ENCODE results near the gene TMEM203. TPM values are rescaled to one million over a fixed set of nuclear protein-coding genes. Genes with fewer than 3 reads are reported as not detected.

TMEM203 gene
- total RNA-seq, 1 donor from 2014 or later: 33.0 TPM

DNA sequence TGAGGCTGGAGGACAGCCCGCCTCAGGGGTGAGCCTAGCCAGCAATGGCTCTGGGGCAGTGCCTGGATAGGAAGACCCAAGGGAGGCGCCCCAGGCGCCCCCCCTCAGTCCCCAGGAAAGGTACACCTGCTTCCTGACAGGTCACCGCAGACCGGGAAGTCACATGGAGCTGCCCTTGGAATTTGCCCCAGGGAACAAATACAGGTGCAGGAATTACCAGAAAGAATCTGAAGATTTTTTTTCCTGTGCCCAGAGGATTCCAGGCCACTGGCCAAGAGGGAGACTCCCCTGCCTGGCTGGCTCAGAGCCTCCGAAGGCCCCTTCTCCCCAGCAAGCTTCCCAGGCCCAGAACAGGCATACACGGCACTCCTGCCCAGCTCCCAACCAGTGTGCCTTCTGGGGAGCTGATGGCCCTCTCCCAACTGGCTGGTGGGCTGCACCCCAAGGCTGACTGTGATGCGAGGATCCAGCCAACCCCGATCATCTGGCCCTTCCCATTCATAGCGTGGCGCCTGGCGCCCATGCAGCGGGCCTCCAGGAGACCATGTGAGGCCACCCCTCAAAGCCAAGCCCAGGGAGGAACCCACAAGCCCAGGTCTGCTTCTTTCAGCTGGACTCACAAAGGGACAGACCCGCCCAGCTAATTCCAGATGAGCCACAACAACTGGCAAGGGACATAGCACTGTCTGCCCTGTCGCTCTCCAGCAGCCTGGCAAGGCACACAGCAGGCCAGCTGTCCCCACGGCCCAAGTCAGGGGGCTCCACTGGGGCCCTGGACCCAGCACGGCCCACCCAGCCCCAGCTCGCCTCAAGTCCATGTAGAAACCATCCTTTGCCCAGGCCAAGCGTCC, 7.2 kb downstream of the TMEM203 start:
- DNase-seq (ENCODE audit: low spot score): no peak

DNA sequence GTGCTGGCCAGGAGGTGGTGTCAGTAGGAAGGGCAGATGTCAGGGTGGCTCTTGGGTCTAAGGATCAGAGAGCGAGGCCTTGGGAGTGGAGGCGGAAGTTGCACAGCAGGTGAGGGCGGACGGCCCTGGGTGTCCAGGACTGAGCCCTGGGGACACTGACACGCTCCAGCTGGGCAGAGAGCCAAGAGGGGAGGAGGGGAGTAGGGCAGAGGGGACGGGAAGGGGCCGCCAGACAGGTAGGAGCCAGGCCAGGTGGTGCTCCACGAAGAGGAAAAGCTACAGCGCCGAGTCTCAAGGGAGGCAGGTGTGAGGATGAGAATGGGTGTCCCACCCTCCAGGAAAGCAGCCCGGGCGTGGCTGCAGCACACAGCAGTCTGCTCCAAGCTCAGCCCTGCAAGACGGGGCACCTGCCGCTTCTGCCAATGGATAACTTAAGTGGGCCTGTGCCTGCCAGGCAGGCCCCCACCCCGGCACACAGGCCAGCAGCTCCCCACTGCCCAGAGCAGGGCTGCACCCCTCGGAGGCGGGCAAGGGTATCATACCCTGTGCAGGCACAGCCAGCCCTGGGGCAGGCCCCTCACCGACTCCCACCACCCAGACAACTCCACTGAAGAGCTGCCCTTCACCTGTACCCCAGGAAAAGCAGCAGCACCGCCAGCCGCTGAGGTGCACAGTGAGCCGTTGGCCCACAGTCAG, 9.8 kb downstream of the TMEM203 start:
- peak; percentile 19 for DNase-seq (ENCODE audit: low spot score)

DNA sequence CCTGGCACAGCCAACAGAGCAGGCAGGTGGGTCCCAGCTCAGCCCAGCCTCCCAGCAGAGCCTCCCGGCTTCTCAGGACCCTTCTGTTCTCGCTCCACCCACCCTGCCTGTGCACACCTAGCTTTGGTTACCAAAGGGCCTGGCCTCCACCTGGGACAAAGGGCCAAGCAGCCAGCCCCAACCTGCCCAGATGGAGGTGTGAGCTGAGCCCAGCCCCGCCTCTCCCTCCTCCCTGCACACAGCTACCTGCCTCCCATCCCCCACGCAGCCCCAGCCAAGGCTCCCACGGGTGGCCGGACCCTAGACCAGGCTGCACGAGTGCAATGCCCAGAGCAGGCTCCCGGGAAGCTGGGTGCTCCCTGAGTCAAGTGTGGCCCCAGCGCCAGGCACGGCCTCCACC, 10.5 kb downstream of the TMEM203 start:
- DNase-seq (ENCODE audit: low spot score): no peak

DNA sequence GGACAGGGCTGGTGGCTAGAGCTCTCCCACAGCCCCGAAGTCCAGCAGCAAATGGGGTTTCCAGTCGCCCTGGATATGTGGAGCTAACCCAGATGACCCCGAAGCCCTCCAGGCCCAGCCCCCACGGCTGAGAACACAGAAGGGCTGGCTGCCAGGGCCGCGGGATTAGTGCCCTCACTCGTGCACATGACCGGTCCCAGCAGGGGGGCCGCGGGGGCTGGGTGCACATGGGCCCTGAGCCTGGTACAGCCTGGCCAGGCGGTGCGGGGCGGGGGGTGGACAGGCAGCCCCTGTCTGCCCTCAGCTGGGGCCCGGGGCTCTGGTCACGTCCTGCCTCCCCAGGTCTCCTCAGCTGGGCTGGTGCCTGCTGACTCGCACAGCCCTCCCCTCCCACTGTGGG, 11.1 kb downstream of the TMEM203 start:
- DNase-seq (ENCODE audit: low spot score): no peak

DNA sequence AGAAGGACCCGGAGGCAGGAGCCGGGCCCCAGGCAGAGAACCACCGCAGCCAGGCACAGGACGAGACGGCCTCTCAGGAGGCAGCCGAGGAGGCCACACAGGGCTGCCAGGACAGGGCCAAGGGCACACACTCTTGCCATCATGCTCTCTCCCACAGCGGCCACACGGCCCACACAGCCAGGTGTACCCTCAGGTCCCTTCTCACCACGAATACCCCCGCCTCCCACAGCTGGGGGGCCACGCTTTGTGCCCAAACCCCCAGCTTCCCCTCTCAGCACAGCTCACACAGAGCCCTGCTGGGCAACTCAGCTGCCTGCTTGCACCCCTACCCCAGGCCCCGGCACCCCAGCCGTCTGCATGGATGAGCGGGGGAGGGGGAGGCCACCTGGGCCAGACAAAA, 11.7 kb downstream of the TMEM203 start:
- DNase-seq (ENCODE audit: low spot score): no peak

DNA sequence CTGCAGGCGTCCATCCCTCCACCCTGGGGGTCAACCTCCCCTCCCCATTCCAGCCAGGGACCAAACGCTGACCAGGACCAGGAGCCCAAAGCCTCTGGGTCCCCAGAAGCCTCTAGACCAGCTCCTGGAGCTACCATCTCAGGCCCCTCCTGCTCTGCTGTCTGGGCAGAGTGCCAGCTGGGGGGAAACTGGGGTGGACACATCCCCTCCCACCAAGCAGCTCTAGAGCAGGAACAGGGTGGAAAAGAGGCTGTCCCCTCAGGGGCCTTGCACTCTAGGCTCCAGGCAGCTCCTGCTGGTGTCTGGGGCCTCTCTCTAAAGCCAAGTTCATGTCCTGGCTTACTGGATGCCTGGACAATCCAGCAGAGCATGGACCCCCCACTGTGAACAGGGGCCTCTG, 12.6 kb downstream of the TMEM203 start:
- DNase-seq (ENCODE audit: low spot score): no peak

DNA sequence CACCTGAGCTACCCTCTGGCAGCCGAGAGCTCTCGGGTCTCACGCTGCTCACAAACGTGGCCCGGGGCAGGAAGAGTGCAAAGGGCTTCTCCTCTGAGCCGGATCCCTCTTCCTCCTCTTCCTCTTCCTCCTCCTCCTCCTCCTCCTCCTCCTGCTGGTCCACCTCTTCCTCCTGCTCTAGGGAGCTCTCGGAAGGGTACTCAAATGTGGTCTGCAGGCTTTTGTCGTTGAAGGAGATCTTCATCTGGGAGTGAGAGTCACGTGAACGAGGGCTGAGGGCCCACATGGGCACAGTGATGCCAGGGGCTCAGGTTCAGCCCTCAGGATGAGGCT, 13.0 kb downstream of the TMEM203 start:
- no peak for DNase-seq (ENCODE audit: low spot score)

DNA sequence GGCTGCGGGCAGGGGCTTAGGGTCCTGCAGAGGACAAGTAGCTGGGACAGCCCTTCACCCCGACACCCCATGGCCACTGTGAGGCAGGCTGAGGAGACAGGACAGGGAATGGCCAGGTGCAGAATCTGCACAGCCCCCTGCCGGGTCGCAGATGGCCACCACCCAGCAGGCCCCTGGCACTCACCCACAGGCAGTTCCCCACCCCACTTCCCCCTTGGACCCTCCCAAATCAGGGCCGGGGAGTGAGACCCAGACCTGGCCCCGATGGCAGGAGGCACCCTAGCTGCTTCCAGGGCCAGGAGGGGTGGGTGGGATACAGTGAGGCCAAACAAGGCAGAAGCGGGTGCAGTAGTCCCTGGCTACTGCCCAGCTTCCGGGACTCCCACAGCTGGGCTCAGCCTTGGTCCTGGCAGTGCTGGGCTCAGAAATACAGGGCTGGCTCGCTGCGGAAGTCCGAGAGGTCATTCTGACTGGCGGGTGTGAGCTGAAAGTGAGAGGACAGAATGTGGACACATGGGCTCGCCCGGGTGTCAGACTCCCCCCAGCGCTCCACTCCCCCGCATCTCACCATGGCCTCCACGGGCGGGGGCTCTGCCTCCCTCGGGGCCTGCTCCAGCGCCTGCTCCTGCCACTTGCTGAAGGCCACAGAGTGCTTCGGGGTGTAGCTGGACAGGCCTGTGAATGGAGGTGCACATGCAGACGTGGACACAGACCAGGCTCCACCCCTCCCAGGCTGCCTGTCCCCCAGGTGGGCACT, 13.6 kb downstream of the TMEM203 start:
- DNase-seq (ENCODE audit: low spot score): no peak

DNA sequence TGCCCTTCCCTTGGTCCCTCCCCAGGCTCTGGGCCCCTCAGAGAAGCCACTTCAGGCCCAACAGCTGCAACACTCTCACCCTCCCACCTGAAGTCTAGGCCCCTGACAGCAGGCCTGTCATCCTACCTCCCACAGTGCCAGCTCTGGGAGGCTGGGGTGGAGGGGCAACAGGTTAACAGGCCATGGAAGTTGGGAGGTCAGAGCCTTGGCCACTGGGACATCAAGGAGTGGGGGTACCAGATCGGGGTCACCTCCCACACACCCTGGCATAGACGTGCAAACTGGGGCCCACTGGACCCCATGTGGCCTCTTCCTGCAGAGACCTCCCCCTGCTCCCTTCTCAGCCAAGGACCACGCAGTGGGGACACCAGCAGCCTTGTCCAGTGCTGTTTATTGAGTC, 14.2 kb downstream of the TMEM203 start:
- DNase-seq (ENCODE audit: low spot score): no peak

DNA sequence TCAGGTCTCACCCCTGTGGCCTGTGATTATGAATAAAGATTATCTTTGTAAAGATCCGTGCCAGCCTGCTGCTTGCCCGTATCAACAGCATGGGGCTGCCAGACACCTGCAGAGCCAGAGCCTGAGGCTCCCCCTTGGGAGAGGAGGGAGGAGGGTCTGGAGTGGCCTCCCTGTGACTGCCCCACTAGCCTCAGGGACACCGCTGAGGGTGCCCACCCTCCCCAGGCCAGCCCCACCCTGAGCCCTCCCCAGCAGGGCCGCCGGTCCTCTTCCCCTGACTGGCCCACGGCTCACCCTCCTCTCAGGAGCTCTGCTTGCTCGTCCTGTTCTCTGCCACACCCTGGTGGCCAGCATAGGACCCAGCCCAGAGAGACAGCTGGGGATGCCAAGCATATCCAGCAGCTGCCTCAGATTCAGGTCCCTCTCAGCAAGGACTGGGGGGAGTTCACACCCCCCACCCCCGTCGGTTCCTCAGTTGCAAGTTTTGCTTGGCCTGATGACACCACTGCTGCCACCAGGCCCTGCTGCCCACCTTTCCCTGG, 15.1 kb downstream of the TMEM203 start:
- DNase-seq (ENCODE audit: low spot score): no peak

DNA sequence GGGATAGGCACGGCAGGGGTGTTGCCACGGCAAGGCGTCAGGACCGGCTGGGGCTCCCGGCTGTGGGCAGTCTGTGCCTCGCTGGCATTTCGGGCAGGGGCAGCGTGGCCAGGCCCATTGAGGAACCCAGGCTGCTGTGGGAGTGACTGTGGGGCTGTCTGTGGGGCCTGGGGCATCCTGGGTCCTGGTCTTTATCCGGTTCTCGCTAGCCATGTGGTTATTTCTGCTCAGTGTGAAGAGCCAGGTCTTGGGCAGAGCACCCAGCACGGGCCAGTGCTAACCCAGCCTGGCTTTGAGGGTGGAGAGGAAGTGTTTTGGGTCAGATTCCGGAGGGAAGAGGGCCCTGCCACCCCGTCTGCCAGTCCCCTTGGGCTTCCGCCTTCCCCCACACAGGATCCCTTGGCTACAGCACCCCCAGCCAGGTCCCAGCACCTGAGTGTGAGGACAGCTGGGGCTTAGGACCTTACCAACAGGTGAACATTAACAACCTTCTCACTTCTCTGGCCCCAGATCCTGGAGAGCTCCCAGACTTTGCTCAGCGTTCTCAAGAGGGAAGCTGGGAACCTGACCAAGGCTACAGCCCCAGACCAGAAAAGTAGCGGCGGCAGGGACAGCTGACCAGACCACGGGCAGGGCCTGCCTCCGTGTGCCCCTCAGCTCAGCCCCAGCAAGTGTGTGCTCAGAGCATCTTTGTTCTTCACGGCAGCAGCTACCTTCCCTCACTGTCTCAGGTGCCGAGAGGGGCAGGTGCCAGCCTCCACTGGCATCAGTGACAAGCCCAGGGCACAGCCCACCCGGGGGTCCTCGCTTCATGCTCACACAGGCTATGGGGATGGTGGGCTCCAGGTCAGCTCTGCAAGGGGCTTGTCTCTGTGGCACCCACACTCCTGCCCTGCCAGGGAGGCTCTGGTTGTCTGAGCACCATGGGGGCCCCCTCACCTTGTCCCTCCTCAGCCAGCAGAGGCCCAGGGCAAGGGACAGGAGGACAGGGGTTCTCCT, 15.9 kb downstream of the TMEM203 start:
- no peak for DNase-seq (ENCODE audit: low spot score)

DNA sequence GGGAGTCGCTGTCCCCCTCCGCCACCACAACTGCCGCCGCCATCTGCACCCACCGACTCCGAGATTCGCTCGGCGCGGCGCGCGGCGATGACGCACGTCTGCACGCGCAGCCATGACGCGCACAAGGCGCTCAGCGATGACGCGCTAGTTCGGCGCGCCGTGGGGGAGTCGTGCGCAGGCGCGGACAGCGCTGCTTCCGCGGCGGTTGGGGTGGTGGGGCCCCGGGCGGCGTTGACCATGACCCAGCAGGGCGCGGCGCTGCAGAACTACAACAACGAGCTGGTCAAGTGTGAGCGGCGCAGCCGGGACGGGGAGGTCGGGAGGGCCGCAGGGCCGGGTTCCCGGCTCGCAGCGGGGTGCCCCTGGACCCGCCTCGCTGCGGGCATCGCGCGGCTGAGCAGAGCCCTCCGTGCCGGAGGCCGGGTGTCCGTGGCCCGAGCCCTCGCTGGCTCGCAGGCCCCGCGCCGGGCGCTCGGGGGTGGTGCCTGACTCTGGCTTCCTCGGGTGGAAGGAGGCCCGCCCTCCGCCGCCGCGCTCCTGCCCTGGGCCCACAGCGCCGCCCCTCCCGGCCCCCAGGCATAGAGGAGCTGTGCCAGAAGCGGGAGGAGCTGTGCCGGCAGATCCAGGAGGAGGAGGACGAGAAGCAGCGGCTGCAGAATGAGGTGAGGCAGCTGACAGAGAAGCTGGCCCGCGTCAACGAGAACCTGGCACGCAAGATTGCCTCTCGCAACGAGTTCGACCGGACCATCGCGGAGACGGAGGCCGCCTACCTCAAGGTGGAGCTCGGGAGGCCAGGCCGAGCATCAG, 16.8 kb downstream of the TMEM203 start, which contains the start of the genes ANAPC2 and SSNA1:
TSS of gene ANAPC2 (minus strand) at position 71 of the 807 bp plus-strand sequence. CDS start at position 43, 28 bp downstream.
TSS of gene SSNA1 (plus strand) at position 187 of the 807 bp plus-strand sequence. CDS start at position 238, 51 bp downstream.
- peak; percentile 96 for DNase-seq (ENCODE audit: low spot score)

DNA sequence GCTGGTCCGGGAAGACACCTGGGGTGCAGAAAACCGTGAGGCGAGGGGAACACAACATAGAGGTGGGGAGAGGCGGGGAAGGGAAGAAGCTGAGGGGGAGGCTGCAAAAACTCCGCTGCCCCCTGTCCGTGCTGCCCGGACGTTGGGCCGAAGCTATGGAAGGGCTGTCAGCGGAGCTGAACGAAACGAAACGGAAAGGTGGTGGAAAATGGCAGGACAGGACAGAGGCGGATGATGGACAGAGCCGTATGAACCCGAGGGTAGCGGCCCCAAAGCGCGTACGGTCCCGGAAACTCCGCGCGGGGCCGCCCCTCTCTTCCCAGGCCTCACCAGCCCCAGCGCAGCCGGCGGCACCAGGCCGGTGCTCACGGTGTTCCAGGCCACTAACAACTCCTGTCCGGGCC, 17.4 kb downstream of the TMEM203 start:
- DNase-seq (ENCODE audit: low spot score): no peak

DNA sequence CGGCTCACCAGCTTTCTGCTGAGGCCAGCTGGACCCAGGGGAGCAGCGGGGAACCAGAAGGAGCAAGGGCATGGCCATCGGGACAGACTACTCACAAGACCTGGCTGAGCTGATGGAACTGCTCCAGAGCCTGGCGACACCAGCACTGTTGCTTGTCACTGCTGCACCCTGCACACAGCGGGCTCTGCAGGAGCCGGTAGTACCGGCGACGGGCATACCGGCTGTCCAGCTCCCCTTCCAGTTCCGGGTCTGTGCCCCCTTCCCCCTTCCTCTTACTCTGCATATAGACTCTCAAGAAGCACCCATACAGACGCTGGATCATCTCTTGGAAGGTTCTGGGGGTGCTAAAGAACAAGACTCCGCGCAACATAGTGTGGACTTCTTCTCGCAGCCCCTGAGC, 18.1 kb downstream of the TMEM203 start:
- DNase-seq (ENCODE audit: low spot score): no peak

DNA sequence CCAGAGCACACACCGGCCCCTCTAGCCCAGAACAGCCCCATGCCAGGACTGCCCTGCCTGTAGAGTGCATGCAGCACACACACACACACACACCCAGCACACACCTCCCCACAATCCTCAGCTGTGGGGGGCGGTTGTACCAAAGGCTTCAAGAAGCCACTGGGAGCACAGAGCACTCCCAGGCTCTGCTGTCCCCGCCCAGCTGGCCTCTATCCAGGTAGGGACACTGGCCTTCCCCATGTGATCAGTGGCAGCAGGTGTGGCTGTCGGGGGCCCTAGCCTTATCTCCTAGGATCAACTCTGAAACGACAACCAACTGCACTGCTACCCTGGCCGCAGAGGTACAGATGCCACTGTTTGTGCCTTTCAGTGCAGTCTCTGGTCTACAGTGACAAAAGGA, 19.1 kb downstream of the TMEM203 start:
- no peak for DNase-seq (ENCODE audit: low spot score)

DNA sequence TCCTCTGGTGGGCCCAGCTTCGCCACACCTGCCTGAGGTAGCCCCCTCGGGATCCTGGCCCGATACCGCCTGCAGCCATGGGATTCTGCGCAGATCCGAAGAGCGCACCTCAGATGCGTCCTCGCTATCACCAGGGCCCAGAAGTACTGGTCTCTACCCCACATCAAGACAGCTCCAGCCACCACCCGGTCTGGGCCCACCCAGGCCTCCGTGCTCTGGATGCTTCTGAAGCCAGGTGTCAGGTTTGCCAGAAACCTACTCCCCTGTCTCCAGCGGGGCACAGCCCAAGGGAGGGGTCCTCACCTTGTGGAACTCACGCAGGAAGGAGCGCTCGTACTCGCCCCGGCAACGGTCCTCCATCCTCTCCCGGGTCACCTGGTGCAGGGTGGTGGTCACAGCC, 19.5 kb downstream of the TMEM203 start:
- DNase-seq (ENCODE audit: low spot score): no peak

DNA sequence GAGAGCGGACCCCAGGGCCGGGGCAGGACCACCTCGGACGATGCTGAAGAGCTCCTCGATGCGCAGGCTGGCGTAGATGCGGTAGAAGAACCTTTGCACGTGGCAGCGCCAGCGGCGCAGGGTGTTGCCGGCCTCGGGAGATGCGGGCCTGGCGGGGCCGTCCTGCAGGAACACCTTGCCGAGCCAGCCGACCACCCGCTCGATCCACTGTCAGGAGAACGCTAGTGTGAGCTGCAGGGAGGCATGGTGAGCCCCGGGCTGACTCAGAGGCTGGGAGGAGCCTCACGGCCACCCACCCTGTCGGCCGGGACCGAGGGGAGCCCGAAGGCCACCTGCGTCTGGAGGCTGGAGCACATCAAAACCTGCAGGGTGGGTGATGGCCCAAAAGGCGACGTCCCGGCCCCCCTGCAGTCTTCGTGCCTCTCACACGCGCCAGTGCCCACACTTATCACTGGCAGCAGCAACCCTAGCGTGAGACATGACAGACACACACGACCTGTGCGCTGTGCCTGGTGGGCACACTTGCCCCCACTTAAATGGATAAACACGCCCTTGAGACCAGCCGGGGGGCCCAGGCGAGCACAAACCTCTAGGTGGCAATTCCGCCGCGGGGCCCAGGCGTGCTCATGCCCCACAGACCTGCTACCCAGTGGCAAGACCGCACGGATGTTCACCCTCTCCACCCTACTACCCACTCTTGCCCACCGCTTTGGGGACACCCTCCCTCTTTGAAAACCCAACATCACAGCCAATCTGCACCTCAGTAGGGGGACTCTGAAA, 20.4 kb downstream of the TMEM203 start:
- no peak for DNase-seq (ENCODE audit: low spot score)

DNA sequence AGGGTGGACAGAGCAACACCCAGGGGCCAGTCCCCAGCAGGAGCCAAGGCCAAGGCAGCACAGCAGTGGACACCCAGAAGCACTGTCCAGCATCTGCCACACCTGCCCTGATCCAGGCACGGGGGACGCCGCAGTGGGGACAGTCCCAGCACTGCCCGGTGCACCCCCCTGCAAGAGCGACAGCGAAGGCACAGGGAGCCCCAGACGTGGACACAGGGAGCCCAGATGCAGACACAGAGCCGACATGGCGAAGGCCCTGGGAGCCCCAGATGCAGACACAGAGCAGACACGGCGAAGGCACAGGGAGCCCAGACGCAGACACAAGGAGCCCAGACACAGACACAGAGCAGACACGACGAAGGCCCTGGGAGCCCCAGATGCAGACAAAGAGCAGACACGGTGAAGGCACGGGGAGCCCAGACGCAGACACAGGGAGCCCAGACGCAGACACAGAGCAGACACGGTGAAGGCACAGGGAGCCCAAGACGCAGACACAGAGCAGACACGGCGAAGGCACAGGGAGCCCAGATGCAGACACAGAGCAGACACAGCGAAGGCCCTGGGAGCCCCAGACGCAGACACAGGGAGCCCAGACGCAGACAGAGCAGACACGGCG, 21.4 kb downstream of the TMEM203 start:
- DNase-seq (ENCODE audit: low spot score): no peak

DNA sequence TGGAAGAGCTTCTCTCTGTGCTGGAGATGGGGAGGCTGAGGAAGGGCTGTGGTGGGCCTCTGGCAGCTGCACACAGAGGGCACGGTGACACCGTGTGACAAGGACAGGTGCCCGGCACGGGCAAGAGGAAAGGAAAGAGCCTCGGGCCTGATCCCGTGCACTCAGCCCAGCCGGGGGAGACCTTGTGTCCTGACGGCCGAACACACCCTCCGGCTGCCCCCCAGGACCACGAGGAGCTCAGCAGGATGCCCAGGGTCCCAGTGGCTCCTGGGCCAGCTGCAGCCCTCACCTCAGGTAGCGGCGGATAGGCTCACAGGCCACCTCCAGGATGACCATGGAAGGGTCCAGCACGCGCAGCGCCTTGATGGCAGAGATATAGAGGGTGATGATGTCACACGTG, 22.6 kb downstream of the TMEM203 start:
- no peak for DNase-seq (ENCODE audit: low spot score)

Data from umbilical cord (tissue), 2 donors.